H1 (cell line): ENCODE data around the gene TCF7L2. TPM values are rescaled to one million over a fixed set of nuclear protein-coding genes. Genes with fewer than 3 reads are reported as not detected.

ENCODE experiments used
- CTCF ChIA-PET: fragments of 300-600 bp; sonication (Branson Sonifier 250); formaldehyde crosslinking; loops from one replicate; lab custom pipeline; 2021; ENCODE audit not compliant: partially characterized antibody; lab: Charles Lee
- POLR2A ChIA-PET: fragments of 300-600 bp; sonication (Branson Sonifier 250); formaldehyde crosslinking; loops from one replicate; lab custom pipeline; 2021; ENCODE audit warnings: inconsistent platforms; ENCODE audit not compliant: partially characterized antibody; lab: Charles Lee
- DNase-seq, 2 experiments: peaks; one replicate each; pipeline versions ENCODE4 v3.0.0 to v3.0.0-alpha.2; 2010 to 2022; ENCODE audit warnings: low spot score in 2 of 2, low read depth in 1 of 2, mixed read lengths in 1 of 2
- FAIRE-seq: peaks from 2 replicates; lab custom pipeline; 2011; peaks lifted over from hg19 to GRCh38; lab: Jason Lieb, UNC
- H2AFZ ChIP-seq: 2 replicates; pipeline ENCODE4 v1.8.1; 2012; ENCODE audit warnings: low read length, inconsistent platforms
- H2AK5ac ChIP-seq: 2 replicates; pipeline ENCODE4 v1.6.1; 2013; ENCODE audit warnings: low read depth, low read length
- H2BK120ac ChIP-seq: replicated peaks from 2 replicates; pipeline ENCODE3; 2013; ENCODE audit warnings: low read depth, low read length, inconsistent platforms
- H2BK12ac ChIP-seq: 2 replicates; pipeline ENCODE4 v1.6.1; 2013; ENCODE audit warnings: low read depth, low read length
- H2BK15ac ChIP-seq: 2 replicates; pipeline ENCODE4 v1.6.1; 2013; ENCODE audit warnings: low read length
- H2BK20ac ChIP-seq: 2 replicates; pipeline ENCODE4 v1.6.1; 2013; ENCODE audit warnings: low read length
- H2BK5ac ChIP-seq: 2 replicates; pipeline ENCODE4 v1.6.1; 2013; ENCODE audit warnings: low read depth, low read length
- H3K14ac ChIP-seq: 2 replicates; pipeline ENCODE4 v1.6.1; 2013; ENCODE audit warnings: inconsistent platforms; ENCODE audit not compliant: insufficient read length
- H3K18ac ChIP-seq: 2 replicates; pipeline ENCODE4 v1.6.1; 2013; ENCODE audit warnings: low read length; ENCODE audit errors: extremely low read depth
- H3K23ac ChIP-seq: 2 replicates; pipeline ENCODE4 v1.6.1; 2013; ENCODE audit warnings: inconsistent platforms; ENCODE audit not compliant: insufficient read length
- H3K23me2 ChIP-seq: 2 replicates; pipeline ENCODE4 v1.6.1; 2013; ENCODE audit warnings: low read depth, low read length
- H3K27ac ChIP-seq: 2 replicates; pipeline ENCODE4 v1.6.1; 2011; ENCODE audit warnings: low read depth, low read length, inconsistent platforms
- H3K27me3 ChIP-seq, 4 experiments: replicated peaks in 1 of 4; 1 replicate in 1 of 4; 2 replicates in 3 of 4; pipeline versions ENCODE4 v1.6.1 to v1.8.1; 2011 to 2013; ENCODE audit warnings: low read length in 3 of 4, mild to moderate bottlenecking in 3 of 4, inconsistent platforms in 2 of 4, mixed read lengths in 2 of 4, moderate library complexity in 1 of 4; ENCODE audit not compliant: control insufficient read depth in 3 of 4, insufficient read depth in 3 of 4; ENCODE audit errors: extremely low read depth in 1 of 4
- H3K36me3 ChIP-seq, 4 experiments: 2 replicates each; pipeline versions ENCODE4 v1.6.1 to v1.8.1; 2011 to 2013; ENCODE audit warnings: mild to moderate bottlenecking in 4 of 4, low read length in 3 of 4, moderate library complexity in 2 of 4, control low read depth in 1 of 4, inconsistent platforms in 1 of 4; ENCODE audit not compliant: insufficient read depth in 4 of 4, control insufficient read depth in 2 of 4
- H3K4ac ChIP-seq: replicated peaks from 2 replicates; pipeline ENCODE3; 2013; ENCODE audit warnings: low read length, low read depth, mixed read lengths, inconsistent platforms; ENCODE audit not compliant: insufficient read length
- H3K4me1 ChIP-seq, 4 experiments: replicated peaks in 1 of 4; 1 replicate in 1 of 4; 2 replicates in 3 of 4; pipeline versions ENCODE4 v1.6.1 to v1.8.1; 2011 to 2013; ENCODE audit warnings: low read length in 3 of 4, inconsistent platforms in 2 of 4, mixed read lengths in 1 of 4; ENCODE audit not compliant: insufficient read depth in 4 of 4, control insufficient read depth in 3 of 4
- H3K4me2 ChIP-seq, 2 experiments: 2 replicates each; pipeline versions ENCODE4 v1.6.1 to v1.8.1; 2011 to 2013; ENCODE audit warnings: low read depth in 2 of 2, low read length in 2 of 2, control low read depth in 1 of 2, inconsistent platforms in 1 of 2, mild to moderate bottlenecking in 1 of 2; ENCODE audit not compliant: insufficient read depth in 1 of 2
- H3K4me3 ChIP-seq, 4 experiments: fragments of 200-600, 300-600 bp in 1 of 4; sonication (generic), shearing (Covaris generic), sonication (Bioruptor Twin) in 1 of 4; 2 replicates each; pipeline versions ENCODE4 v1.5.1 to v1.8.1; 2011 to 2016; ENCODE audit warnings: low read length in 4 of 4, low read depth in 3 of 4, control low read depth in 2 of 4, inconsistent platforms in 2 of 4, mild to moderate bottlenecking in 2 of 4, mixed read lengths in 1 of 4, moderate library complexity in 1 of 4; ENCODE audit not compliant: insufficient read depth in 2 of 4; ENCODE audit errors: extremely low read depth in 1 of 4
- H3K56ac ChIP-seq: replicated peaks from 2 replicates; pipeline ENCODE3; 2013; ENCODE audit warnings: low read depth, mild to moderate bottlenecking, mixed read lengths, low read length, inconsistent platforms; ENCODE audit not compliant: insufficient read length
- H3K79me1 ChIP-seq: 2 replicates; pipeline ENCODE4 v1.6.1; 2013; ENCODE audit warnings: low read depth, low read length, control low read depth
- H3K79me2 ChIP-seq, 2 experiments: 2 replicates each; pipeline versions ENCODE4 v1.6.1 to v1.8.1; 2012 to 2013; ENCODE audit warnings: low read length in 2 of 2, mild to moderate bottlenecking in 2 of 2, inconsistent platforms in 1 of 2; ENCODE audit not compliant: insufficient read depth in 2 of 2, control insufficient read depth in 1 of 2
- H3K9ac ChIP-seq, 4 experiments: replicated peaks in 1 of 4; 1 replicate in 1 of 4; 2 replicates in 3 of 4; pipeline versions ENCODE4 v1.6.1 to v1.8.1; 2011 to 2013; ENCODE audit warnings: low read depth in 3 of 4, low read length in 3 of 4, control low read depth in 2 of 4, mild to moderate bottlenecking in 2 of 4, moderate library complexity in 2 of 4, inconsistent platforms in 1 of 4; ENCODE audit errors: extremely low read depth in 1 of 4
- H3K9me3 ChIP-seq, 2 experiments: 2 replicates each; pipeline versions ENCODE4 v1.6.1 to v1.8.1; 2012 to 2013; ENCODE audit warnings: mild to moderate bottlenecking in 2 of 2, moderate library complexity in 2 of 2, control low read depth in 1 of 2, inconsistent platforms in 1 of 2, low read depth in 1 of 2, low read length in 1 of 2, mixed read lengths in 1 of 2; ENCODE audit not compliant: insufficient read depth in 2 of 2
- H4K20me1 ChIP-seq, 2 experiments: replicated peaks in 1 of 2; 2 replicates each; pipeline versions ENCODE3 to v1.8.1; 2011 to 2013; ENCODE audit warnings: inconsistent platforms in 2 of 2, low read length in 2 of 2, mild to moderate bottlenecking in 1 of 2; ENCODE audit not compliant: insufficient read depth in 2 of 2, control insufficient read depth in 1 of 2
- H4K5ac ChIP-seq: 2 replicates; pipeline ENCODE4 v1.6.1; 2013; ENCODE audit warnings: low read length, low read depth, mixed read lengths, inconsistent platforms; ENCODE audit not compliant: insufficient read length
- H4K8ac ChIP-seq: 2 replicates; pipeline ENCODE4 v1.8.0; 2013; ENCODE audit warnings: mild to moderate bottlenecking, moderate library complexity, low read length, inconsistent platforms; ENCODE audit not compliant: insufficient read depth; ENCODE audit errors: extremely low read depth
- H4K91ac ChIP-seq: replicated peaks from 2 replicates; pipeline ENCODE3; 2013; ENCODE audit warnings: low read length, mixed read lengths, inconsistent platforms; ENCODE audit not compliant: insufficient read length
- KDM1A ChIP-seq: fragments of 200-600, 300-600 bp; sonication (generic); IDR thresholded peaks from 2 replicates; pipeline ENCODE4 v1.7.1; 2016; ENCODE audit warnings: mild to moderate bottlenecking, low read length, borderline replicate concordance
- SIN3A ChIP-seq, 2 experiments: IDR thresholded peaks in 1 of 2; conservative IDR thresholded peaks in 1 of 2; 2 replicates each; pipeline ENCODE4 v1.6.1; 2011 to 2012; ENCODE audit warnings: low read length in 2 of 2, improper control_type of control experiment in 1 of 2, low read depth in 1 of 2, mild to moderate bottlenecking in 1 of 2
- WGBS, 2 experiments: shearing (Covaris generic) in 1 of 2; methylation state at CpG; one replicate each; pipeline versions ENCODE4 v1.1.6 to v1.1.7; 2013 to 2015; ENCODE audit warnings: low lambda C conversion rate in 2 of 2, mixed read lengths in 2 of 2, inconsistent platforms in 1 of 2, low coverage in 1 of 2, missing lambda C conversion rate in 1 of 2; ENCODE audit not compliant: insufficient replicate concordance in 2 of 2, insufficient coverage in 1 of 2, insufficient read length in 1 of 2; ENCODE audit errors: extremely low coverage in 1 of 2, missing lambda C conversion rate in 1 of 2; 5-methylcytosine and 5-hydroxymethylcytosine counted together
- polyA plus RNA-seq, 7 experiments: library from polyadenylated mRNA; depleted of rRNA in 3 of 7; stranded (reverse) in 5 of 7; unstranded in 2 of 7; fragments of >200 nt in 5 of 7; fragments of 200-250 nt in 2 of 7; gene quantifications; 1 replicate in 5 of 7; 2 replicates in 1 of 7; 4 replicates in 1 of 7; pipeline versions ENCODE4 v1.2.1 to v1.2.3, GENCODE V29; 2011 to 2013; ENCODE audit warnings: missing spikeins in 2 of 7, mixed read lengths in 2 of 7
- total RNA-seq: library from RNA; stranded (reverse); fragmentation: NEBNext Ultra II Directional; extraction: Animal tissue kit (Norgen Biotek cat#: 25700); gene quantifications from 2 replicates; pipeline ENCODE4 v1.2.1, GENCODE V29; 2021

Gene TCF7L2
- total and polyA plus RNA-seq, 2 of the 8 experiments (the other 6 are each of a cell fraction or from before 2014, with no cell fraction given) = 33.9 to 67.3 TPM

DNA sequence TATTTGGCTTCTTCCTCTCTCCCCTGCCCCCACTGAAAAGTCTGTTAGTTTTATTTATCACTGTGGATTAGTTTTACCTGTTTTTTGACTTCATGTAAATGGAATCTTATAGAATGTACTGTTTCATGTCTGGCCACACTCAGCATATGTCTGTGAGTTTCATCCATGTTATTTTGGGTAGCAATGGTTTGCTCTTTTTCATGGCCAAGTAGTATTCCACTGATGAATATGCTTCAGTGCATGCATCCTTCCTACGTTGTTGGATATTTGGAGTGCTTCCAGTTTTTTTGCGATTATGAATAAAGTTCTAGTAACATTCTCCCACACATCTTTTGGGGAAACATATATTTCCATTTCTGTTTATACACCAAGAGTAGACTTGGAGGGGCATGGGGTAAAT, 19.1 kb downstream of the TCF7L2 start:
- TF ChIP-seq KDM1A (0 out of 2 replicates have a peak, but pooled peaks have one; percentile 11), SIN3A (conservative IDR thresholded peaks at IDR 0.05 in 1 of 2, IDR thresholded peaks at IDR 0.05 in 1 of 2; ENCODE audit: low read depth in 1 of 2, low read length in 2 of 2) (no peak)
- WGBS, 2 experiments = 88% methylated on average over 2 of the region's 2 CpGs; no CpG with 5 or more reads in 1 of the 2 experiments

More for the DNA sequence above, 19.1 kb downstream of the TCF7L2 start:
- no peak overlapping the region for H3K4ac ChIP-seq
- peaks cover 8 to 81% (median 37%) of the 10 kb centered on the region in 4 experiments for H3K36me3 ChIP-seq
- CTCF ChIA-PET = interaction anchor here (0.6 to 1.2 kb wide), 2 partner anchors 10 to 404 kb away, joined by 3 to 4 read pairs; no protein-coding TSS in a partner anchor
- H2BK20ac ChIP-seq = no peak overlapping the region
- no peak for FAIRE-seq
- peaks cover 33 to 96% of the 10 kb centered on the region in 2 experiments for H3K79me2 ChIP-seq
- no peak overlapping the region for H3K9ac ChIP-seq
- H3K27ac ChIP-seq = no peak overlapping the region
- H3K27me3 ChIP-seq = no peaks in the 10 kb centered on the region
- H2BK12ac ChIP-seq = no peak overlapping the region
- H2AK5ac ChIP-seq = no peak overlapping the region
- POLR2A ChIA-PET = interaction anchor here (1.3 to 2.2 kb wide), 3 partner anchors 10 to 15 kb away, joined by 3 to 9 read pairs (median 4); no protein-coding TSS in a partner anchor
- no peak overlapping the region for H4K8ac ChIP-seq
- no peak overlapping the region for H3K4me2 ChIP-seq
- no peaks in the 10 kb centered on the region for H3K9me3 ChIP-seq
- peaks cover 2% of the 10 kb centered on the region for H3K23me2 ChIP-seq
- H2BK5ac ChIP-seq = no peak overlapping the region
- peaks cover 0 to 4% (median 1%) of the 10 kb centered on the region in 4 experiments; a peak in 2 of 7 replicates for H3K4me1 ChIP-seq
- no peak overlapping the region for H3K23ac ChIP-seq
- peaks cover 23 to 26% of the 10 kb centered on the region in 2 experiments for H4K20me1 ChIP-seq
- H3K4me3 ChIP-seq = no peak overlapping the region
- no peak overlapping the region for H4K91ac ChIP-seq
- no peak overlapping the region for H4K5ac ChIP-seq
- no peak overlapping the region for H2AFZ ChIP-seq
- H3K56ac ChIP-seq = no peak overlapping the region
- no peak for DNase-seq
- H3K14ac ChIP-seq = no peak overlapping the region
- no peak overlapping the region for H2BK120ac ChIP-seq
- H2BK15ac ChIP-seq = no peak overlapping the region
- peaks cover 28% of the 10 kb centered on the region for H3K79me1 ChIP-seq
- no peak overlapping the region for H3K18ac ChIP-seq
